Mesenchymal stem cell (in vitro differentiated cells and primary cell): ENCODE results near the gene NEDD4L.

Source experiments
- DNase-seq: peaks from one replicate; pipeline ENCODE4 v3.0.0-alpha.2; 2013
- H2AFZ ChIP-seq: one replicate; pipeline ENCODE4 v1.6.1; 2013; ENCODE audit warnings: low read depth, mild to moderate bottlenecking, control low read depth, inconsistent platforms, low read length, moderate library complexity
- H2AK5ac ChIP-seq: 2 replicates; pipeline ENCODE4 v1.6.1; 2013; ENCODE audit warnings: low read length, moderate library complexity, mild to moderate bottlenecking, inconsistent platforms; ENCODE audit not compliant: severe bottlenecking
- H2BK120ac ChIP-seq: one replicate; pipeline ENCODE4 v1.6.1; 2013; ENCODE audit warnings: low read depth, mild to moderate bottlenecking, inconsistent platforms, low read length, moderate library complexity
- H2BK12ac ChIP-seq, 2 experiments: one replicate each; pipeline ENCODE4 v1.6.1; 2013; ENCODE audit warnings: inconsistent platforms in 2 of 2, low read length in 2 of 2, mild to moderate bottlenecking in 2 of 2, moderate library complexity in 2 of 2, control low read depth in 1 of 2
- H2BK15ac ChIP-seq: one replicate; pipeline ENCODE4 v1.6.1; 2013; ENCODE audit warnings: mild to moderate bottlenecking, low read depth, inconsistent platforms; ENCODE audit not compliant: poor library complexity, severe bottlenecking
- H2BK5ac ChIP-seq: 2 replicates; pipeline ENCODE4 v1.6.1; 2013; ENCODE audit warnings: low read depth, mild to moderate bottlenecking, low read length, control low read depth, inconsistent platforms; ENCODE audit not compliant: poor library complexity, severe bottlenecking
- H3K14ac ChIP-seq, 2 experiments: one replicate each; pipeline ENCODE4 v1.6.1; 2013; ENCODE audit warnings: inconsistent platforms in 2 of 2, low read length in 2 of 2, control low read depth in 1 of 2, mild to moderate bottlenecking in 1 of 2, moderate library complexity in 1 of 2
- H3K18ac ChIP-seq, 2 experiments: one replicate each; pipeline ENCODE4 v1.6.1; 2013; ENCODE audit warnings: inconsistent platforms in 2 of 2, low read length in 2 of 2, control low read depth in 1 of 2, low read depth in 1 of 2, mild to moderate bottlenecking in 1 of 2
- H3K23ac ChIP-seq, 2 experiments: one replicate each; pipeline ENCODE4 v1.6.1; 2013; ENCODE audit warnings: inconsistent platforms in 2 of 2, low read length in 2 of 2, mild to moderate bottlenecking in 2 of 2, moderate library complexity in 2 of 2, control low read depth in 1 of 2
- H3K27ac ChIP-seq: 2 replicates; pipeline ENCODE4 v1.5.1; 2013; ENCODE audit warnings: mild to moderate bottlenecking, moderate library complexity, low read length, control low read depth, inconsistent platforms; ENCODE audit not compliant: poor library complexity, severe bottlenecking
- H3K27me3 ChIP-seq, 2 experiments: 2 replicates each; pipeline versions ENCODE4 v1.6.1 to v1.7.0; 2013; ENCODE audit warnings: low read length in 2 of 2, mild to moderate bottlenecking in 2 of 2, moderate library complexity in 2 of 2, control low read depth in 1 of 2, inconsistent platforms in 1 of 2; ENCODE audit not compliant: control insufficient read depth in 1 of 2, insufficient read depth in 1 of 2
- H3K36me3 ChIP-seq, 2 experiments: 2 replicates each; pipeline versions ENCODE4 v1.6.1 to v1.7.0; 2013; ENCODE audit warnings: low read length in 2 of 2, control low read depth in 1 of 2, inconsistent platforms in 1 of 2, low read depth in 1 of 2, mild to moderate bottlenecking in 1 of 2; ENCODE audit not compliant: insufficient read depth in 2 of 2, control insufficient read depth in 1 of 2
- H3K4ac ChIP-seq, 2 experiments: one replicate each; pipeline ENCODE4 v1.6.1; 2013; ENCODE audit warnings: inconsistent platforms in 2 of 2, low read length in 2 of 2, mild to moderate bottlenecking in 2 of 2, moderate library complexity in 2 of 2, control low read depth in 1 of 2, low read depth in 1 of 2
- H3K4me1 ChIP-seq: 2 replicates; pipeline ENCODE4 v1.6.1; 2013; ENCODE audit warnings: low read depth, low read length, control low read depth; ENCODE audit not compliant: control insufficient read depth, insufficient read depth
- H3K4me2 ChIP-seq: 2 replicates; pipeline ENCODE4 v1.6.1; 2013; ENCODE audit warnings: low read length, mild to moderate bottlenecking, inconsistent platforms; ENCODE audit not compliant: poor library complexity, severe bottlenecking
- H3K4me3 ChIP-seq, 2 experiments: 2 replicates each; pipeline versions ENCODE4 v1.5.1 to v1.7.0; 2013; ENCODE audit warnings: low read length in 2 of 2, mild to moderate bottlenecking in 2 of 2, control low read depth in 1 of 2, low read depth in 1 of 2; ENCODE audit not compliant: insufficient read depth in 1 of 2
- H3K79me1 ChIP-seq: replicated peaks from 2 replicates; pipeline ENCODE4 v1.6.1; 2013; ENCODE audit warnings: mild to moderate bottlenecking, control low read depth, low read length, inconsistent platforms; ENCODE audit not compliant: poor library complexity, severe bottlenecking
- H3K9ac ChIP-seq: 2 replicates; pipeline ENCODE4 v1.7.0; 2013; ENCODE audit warnings: mild to moderate bottlenecking, low read length, moderate library complexity
- H3K9me3 ChIP-seq: 2 replicates; pipeline ENCODE4 v1.7.0; 2013; ENCODE audit warnings: mild to moderate bottlenecking, low read length; ENCODE audit not compliant: control insufficient read depth
- H4K8ac ChIP-seq: one replicate; pipeline ENCODE4 v1.6.1; 2013; ENCODE audit warnings: inconsistent platforms, mild to moderate bottlenecking, low read length, moderate library complexity
- H4K91ac ChIP-seq: one replicate; pipeline ENCODE4 v1.6.1; 2013; ENCODE audit warnings: mild to moderate bottlenecking, low read length, inconsistent platforms
- WGBS: methylation state at CpG from one replicate; pipeline ENCODE4 v1.1.7; 2013; ENCODE audit warnings: mixed read lengths; 5-methylcytosine and 5-hydroxymethylcytosine counted together

Gene NEDD4L

DNA sequence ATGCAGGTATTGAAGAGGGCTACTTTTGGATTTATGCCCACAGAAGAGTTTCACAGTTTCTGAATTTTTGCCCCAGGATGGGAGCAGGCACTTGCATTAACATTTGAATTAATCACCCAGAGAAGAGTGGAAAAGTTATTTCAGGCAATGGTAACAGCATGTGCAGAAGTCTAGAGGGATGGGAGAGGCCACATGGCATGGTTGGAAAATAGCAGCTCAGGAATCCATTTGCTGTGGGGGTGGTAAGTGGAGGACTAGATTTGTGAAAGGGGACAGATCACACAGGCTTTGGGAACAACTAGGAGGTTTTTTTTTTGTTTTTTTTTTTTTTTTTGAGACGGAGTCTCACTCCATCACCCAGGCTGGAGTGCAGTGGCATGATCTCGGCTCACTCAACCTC lies 65.2 kb downstream of the NEDD4L start:
- no peak overlapping the region for H3K14ac ChIP-seq
- H2AFZ ChIP-seq, result no peak overlapping the region
- H3K9ac ChIP-seq, result no peak overlapping the region
- no peak overlapping the region for H4K91ac ChIP-seq
- H2BK120ac ChIP-seq, result no peak overlapping the region
- H3K27ac ChIP-seq, result no peak overlapping the region
- no peaks in the 10 kb centered on the region for H3K36me3 ChIP-seq
- WGBS, result 86% methylated on average over 1 of the region's 2 CpGs
- no peak overlapping the region for H3K4me3 ChIP-seq
- H3K4me1 ChIP-seq, result no peaks in the 10 kb centered on the region
- no peaks in the 10 kb centered on the region for H3K9me3 ChIP-seq
- H2BK5ac ChIP-seq, result no peak overlapping the region
- H4K8ac ChIP-seq, result no peak overlapping the region
- no peak overlapping the region for H3K4me2 ChIP-seq
- H3K27me3 ChIP-seq, result no peaks in the 10 kb centered on the region
- no peak overlapping the region for H2AK5ac ChIP-seq
- no peak overlapping the region for H3K23ac ChIP-seq
- no peak overlapping the region for H2BK15ac ChIP-seq
- no peak overlapping the region for H3K4ac ChIP-seq
- DNase-seq, result no peak
- peaks cover 12% of the 10 kb centered on the region for H3K79me1 ChIP-seq
- H2BK12ac ChIP-seq, result no peak overlapping the region
- no peak overlapping the region for H3K18ac ChIP-seq

DNA sequence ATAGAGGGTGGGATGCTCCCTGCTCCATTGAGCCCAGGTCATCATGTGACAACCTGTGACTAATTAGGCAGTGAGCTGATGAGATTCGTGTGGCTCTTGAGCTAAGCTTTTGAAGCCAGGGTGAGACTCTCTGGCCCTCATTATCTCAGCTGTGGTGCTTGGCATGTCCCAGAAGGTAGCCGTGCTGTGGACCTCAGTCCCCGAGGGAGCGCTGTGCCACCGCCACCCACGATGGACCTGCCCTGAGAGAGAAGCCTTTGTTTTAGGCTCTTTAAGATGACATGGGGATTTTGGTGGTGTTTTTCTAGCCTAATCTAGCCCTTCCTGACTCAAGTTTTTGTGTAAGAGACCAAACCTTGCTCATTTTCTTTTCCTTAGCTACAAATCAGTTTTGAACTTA lies 66.4 kb downstream of the NEDD4L start:
- Histone ChIP-seq H3K4me2 (no peak overlapping the region), H4K8ac (no peak overlapping the region), H2BK5ac (no peak overlapping the region), H3K79me1 (peaks cover 19% of the 10 kb centered on the region), H3K27me3 (no peaks in the 10 kb centered on the region), H3K9ac (no peak overlapping the region), H3K27ac (no peak overlapping the region), H3K4me1 (no peaks in the 10 kb centered on the region), H2BK120ac (no peak overlapping the region), H3K23ac (no peak overlapping the region), H3K18ac (no peak overlapping the region), H3K4me3 (no peak overlapping the region), H4K91ac (no peak overlapping the region), H2AFZ (no peak overlapping the region), H3K36me3 (no peaks in the 10 kb centered on the region), H2AK5ac (no peak overlapping the region), H2BK12ac (no peak overlapping the region), H3K9me3 (no peaks in the 10 kb centered on the region), H3K4ac (no peak overlapping the region), H2BK15ac (no peak overlapping the region), H3K14ac (no peak overlapping the region)
- no peak for DNase-seq
- 67% methylated on average over 3 of the region's 6 CpGs for WGBS

DNA sequence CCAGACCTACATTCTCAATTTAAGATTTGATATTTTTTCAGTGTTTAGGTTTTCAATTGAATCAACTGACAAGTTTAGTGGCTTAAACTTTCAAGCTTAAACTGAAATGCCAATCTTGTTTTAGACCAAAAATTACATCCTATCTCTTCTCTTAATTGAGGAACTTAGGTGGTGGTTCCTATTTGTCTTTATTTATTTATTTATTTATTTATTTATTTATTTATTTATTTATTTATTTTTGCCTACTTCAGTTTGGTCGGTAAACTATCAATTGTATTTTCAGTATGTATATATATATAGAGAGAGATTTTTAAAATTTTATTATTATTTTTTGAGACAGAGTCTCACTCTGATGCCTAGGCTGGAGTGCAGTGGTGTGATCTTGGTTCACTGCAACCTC lies 68.1 kb downstream of the NEDD4L start:
- H3K4me1 ChIP-seq, result no peaks in the 10 kb centered on the region
- H3K9me3 ChIP-seq, result no peaks in the 10 kb centered on the region
- H3K4me3 ChIP-seq, result no peak overlapping the region
- H2AFZ ChIP-seq, result no peak overlapping the region
- no peak overlapping the region for H2BK120ac ChIP-seq
- no peak overlapping the region for H2AK5ac ChIP-seq
- peaks cover 13% of the 10 kb centered on the region for H3K79me1 ChIP-seq
- H3K18ac ChIP-seq, result no peak overlapping the region
- H3K27me3 ChIP-seq, result no peaks in the 10 kb centered on the region
- H3K23ac ChIP-seq, result no peak overlapping the region
- DNase-seq, result no peak
- H3K4me2 ChIP-seq, result no peak overlapping the region
- no peak overlapping the region for H2BK15ac ChIP-seq
- H4K91ac ChIP-seq, result no peak overlapping the region
- H3K36me3 ChIP-seq, result no peaks in the 10 kb centered on the region
- no peak overlapping the region for H3K4ac ChIP-seq
- no peak overlapping the region for H2BK5ac ChIP-seq
- no peak overlapping the region for H4K8ac ChIP-seq
- H3K27ac ChIP-seq, result no peak overlapping the region
- H3K9ac ChIP-seq, result no peak overlapping the region
- H2BK12ac ChIP-seq, result no peak overlapping the region
- no CpG with 5 or more reads among the region's 1 CpG for WGBS
- H3K14ac ChIP-seq, result no peak overlapping the region

DNA sequence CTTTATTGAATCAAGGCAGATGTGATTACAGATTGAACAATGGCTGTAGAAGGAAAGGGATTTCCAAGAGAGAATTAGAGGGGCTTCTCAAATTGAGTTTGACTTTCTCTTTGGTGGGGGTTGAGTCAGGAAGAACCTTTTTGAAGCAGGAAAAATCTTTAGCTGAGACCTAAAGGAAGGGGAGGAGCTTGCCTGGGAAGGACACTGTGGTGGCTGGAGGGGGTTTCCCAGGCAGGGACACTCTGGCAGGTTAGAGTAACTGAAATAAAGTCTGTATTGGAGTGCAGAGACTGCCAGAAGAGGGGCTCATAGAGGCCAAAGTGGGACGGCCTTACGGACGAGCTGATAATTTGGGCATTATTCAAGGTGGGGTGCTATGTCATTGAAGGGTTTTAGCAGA lies 69.3 kb downstream of the NEDD4L start:
- Histone ChIP-seq H2BK5ac (no peak overlapping the region), H3K14ac (no peak overlapping the region), H3K4ac (no peak overlapping the region), H2BK120ac (no peak overlapping the region), H2BK12ac (no peak overlapping the region), H3K4me3 (no peak overlapping the region), H3K36me3 (no peaks in the 10 kb centered on the region), H4K8ac (no peak overlapping the region), H3K27ac (no peak overlapping the region), H3K27me3 (no peaks in the 10 kb centered on the region), H3K23ac (no peak overlapping the region), H2BK15ac (no peak overlapping the region), H2AK5ac (no peak overlapping the region), H3K4me2 (no peak overlapping the region), H4K91ac (no peak overlapping the region), H3K9ac (no peak overlapping the region), H3K18ac (no peak overlapping the region), H3K4me1 (peaks cover 7% of the 10 kb centered on the region), H3K79me1 (peaks cover 13% of the 10 kb centered on the region), H3K9me3 (no peaks in the 10 kb centered on the region), H2AFZ (no peak overlapping the region)
- DNase-seq, result no peak
- WGBS, result no CpG with 5 or more reads among the region's 3 CpGs
